Right lobe of liver (tissue), 4 donors: ENCODE measurements around the gene PM20D1.

Experiments used
- CTCF ChIP-seq, 4 donors: fragments of 200-600 bp in 3 of 4; fragments of 450-650 bp in 1 of 4; IDR thresholded peaks; one replicate each; pipeline versions ENCODE4 v1.5.1 to v1.8.0; 2016 to 2022; ENCODE audit warnings: antibody characterized with exemption in 4 of 4, mild to moderate bottlenecking in 2 of 4
- POLR2A ChIP-seq: fragments of 450-650 bp; IDR thresholded peaks from one replicate; pipeline ENCODE4 v1.6.1; 2017; ENCODE audit warnings: antibody characterized with exemption, mild to moderate bottlenecking
- donor health status: DM: no; HTN: no; CAD: no.
- donor health status: DM: no; HTN: no; CAD: no.
- donor health status: DM: no; HTN: yes; CAD: no.

GRCh38 chr1:205812271-205812877 lies 37.6 kb downstream of the PM20D1 start:
- TF ChIP-seq POLR2A (no peak), CTCF (IDR thresholded peaks at IDR 0.05) (no peak)
